Measurements from ENCODE around the gene VPS4A.

DNA sequence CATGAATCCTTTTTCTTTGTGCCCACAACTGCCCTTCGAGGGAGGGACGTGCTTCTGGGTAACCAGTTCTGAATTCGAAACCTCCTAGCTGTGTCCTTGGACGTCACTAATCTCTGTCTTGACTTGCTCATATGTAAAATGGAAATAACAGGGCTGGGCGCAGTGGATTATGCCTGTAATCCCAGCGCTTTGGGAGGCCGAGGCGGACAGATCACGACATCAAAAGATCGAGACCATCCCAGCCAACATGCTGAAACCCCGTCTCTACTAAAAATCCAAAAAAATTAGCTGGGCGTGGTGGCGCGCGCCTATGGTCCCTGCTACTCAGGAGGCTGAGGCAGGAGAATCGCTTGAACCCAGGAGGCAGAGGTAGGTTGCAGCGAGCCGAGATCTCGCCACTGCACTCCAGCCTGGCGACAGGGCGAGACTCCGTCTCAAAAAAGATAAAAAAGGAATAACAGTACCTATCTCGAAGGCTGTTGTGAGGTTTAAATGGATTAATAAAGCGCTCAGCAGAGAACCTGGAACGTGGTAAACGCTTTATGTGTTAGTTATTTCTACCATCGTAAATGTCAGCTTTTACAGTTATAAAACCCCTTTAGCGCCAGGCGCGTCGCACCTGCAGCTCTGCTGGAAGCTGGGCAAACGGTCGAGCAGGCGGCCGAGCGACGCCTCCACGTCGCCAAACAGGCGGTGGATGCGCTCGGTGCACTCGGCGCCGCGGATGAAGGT is 27.6 kb downstream of the VPS4A start:
- TF ChIP-seq, protein P1, sequence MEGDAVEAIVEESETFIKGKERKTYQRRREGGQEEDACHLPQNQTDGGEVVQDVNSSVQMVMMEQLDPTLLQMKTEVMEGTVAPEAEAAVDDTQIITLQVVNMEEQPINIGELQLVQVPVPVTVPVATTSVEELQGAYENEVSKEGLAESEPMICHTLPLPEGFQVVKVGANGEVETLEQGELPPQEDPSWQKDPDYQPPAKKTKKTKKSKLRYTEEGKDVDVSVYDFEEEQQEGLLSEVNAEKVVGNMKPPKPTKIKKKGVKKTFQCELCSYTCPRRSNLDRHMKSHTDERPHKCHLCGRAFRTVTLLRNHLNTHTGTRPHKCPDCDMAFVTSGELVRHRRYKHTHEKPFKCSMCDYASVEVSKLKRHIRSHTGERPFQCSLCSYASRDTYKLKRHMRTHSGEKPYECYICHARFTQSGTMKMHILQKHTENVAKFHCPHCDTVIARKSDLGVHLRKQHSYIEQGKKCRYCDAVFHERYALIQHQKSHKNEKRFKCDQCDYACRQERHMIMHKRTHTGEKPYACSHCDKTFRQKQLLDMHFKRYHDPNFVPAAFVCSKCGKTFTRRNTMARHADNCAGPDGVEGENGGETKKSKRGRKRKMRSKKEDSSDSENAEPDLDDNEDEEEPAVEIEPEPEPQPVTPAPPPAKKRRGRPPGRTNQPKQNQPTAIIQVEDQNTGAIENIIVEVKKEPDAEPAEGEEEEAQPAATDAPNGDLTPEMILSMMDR (conservative IDR thresholded peaks at IDR 0.05), result no peak
- no peak for TF ChIP-seq ZFX (IDR thresholded peaks at IDR 0.05)

All from C4-2B (cell line).